H1 (cell line): ENCODE measurements around the gene ZNF333. TPM values are rescaled to one million over a fixed set of nuclear protein-coding genes. Genes with fewer than 3 reads are reported as not detected.

Source experiments
- CTCF ChIA-PET: fragments of 300-600 bp; sonication (Branson Sonifier 250); formaldehyde crosslinking; loops from one replicate; lab custom pipeline; 2021; ENCODE audit not compliant: partially characterized antibody; lab: Charles Lee
- POLR2A ChIA-PET: fragments of 300-600 bp; sonication (Branson Sonifier 250); formaldehyde crosslinking; loops from one replicate; lab custom pipeline; 2021; ENCODE audit warnings: inconsistent platforms; ENCODE audit not compliant: partially characterized antibody; lab: Charles Lee
- DNase-seq, 2 experiments: peaks; one replicate each; pipeline versions ENCODE4 v3.0.0 to v3.0.0-alpha.2; 2010 to 2022; ENCODE audit warnings: low spot score in 2 of 2, low read depth in 1 of 2, mixed read lengths in 1 of 2
- FAIRE-seq: peaks from 2 replicates; lab custom pipeline; 2011; peaks lifted over from hg19 to GRCh38; lab: Jason Lieb, UNC
- H2AFZ ChIP-seq: 2 replicates; pipeline ENCODE4 v1.8.1; 2012; ENCODE audit warnings: low read length, inconsistent platforms
- H2AK5ac ChIP-seq: 2 replicates; pipeline ENCODE4 v1.6.1; 2013; ENCODE audit warnings: low read depth, low read length
- H2BK120ac ChIP-seq: replicated peaks from 2 replicates; pipeline ENCODE3; 2013; ENCODE audit warnings: low read depth, low read length, inconsistent platforms
- H2BK12ac ChIP-seq: 2 replicates; pipeline ENCODE4 v1.6.1; 2013; ENCODE audit warnings: low read depth, low read length
- H2BK15ac ChIP-seq: 2 replicates; pipeline ENCODE4 v1.6.1; 2013; ENCODE audit warnings: low read length
- H2BK20ac ChIP-seq: 2 replicates; pipeline ENCODE4 v1.6.1; 2013; ENCODE audit warnings: low read length
- H2BK5ac ChIP-seq: 2 replicates; pipeline ENCODE4 v1.6.1; 2013; ENCODE audit warnings: low read depth, low read length
- H3K14ac ChIP-seq: 2 replicates; pipeline ENCODE4 v1.6.1; 2013; ENCODE audit warnings: inconsistent platforms; ENCODE audit not compliant: insufficient read length
- H3K18ac ChIP-seq: 2 replicates; pipeline ENCODE4 v1.6.1; 2013; ENCODE audit warnings: low read length; ENCODE audit errors: extremely low read depth
- H3K23ac ChIP-seq: 2 replicates; pipeline ENCODE4 v1.6.1; 2013; ENCODE audit warnings: inconsistent platforms; ENCODE audit not compliant: insufficient read length
- H3K23me2 ChIP-seq: 2 replicates; pipeline ENCODE4 v1.6.1; 2013; ENCODE audit warnings: low read depth, low read length
- H3K27ac ChIP-seq: 2 replicates; pipeline ENCODE4 v1.6.1; 2011; ENCODE audit warnings: low read depth, low read length, inconsistent platforms
- H3K27me3 ChIP-seq, 4 experiments: replicated peaks in 1 of 4; 1 replicate in 1 of 4; 2 replicates in 3 of 4; pipeline versions ENCODE4 v1.6.1 to v1.8.1; 2011 to 2013; ENCODE audit warnings: low read length in 3 of 4, mild to moderate bottlenecking in 3 of 4, inconsistent platforms in 2 of 4, mixed read lengths in 2 of 4, moderate library complexity in 1 of 4; ENCODE audit not compliant: control insufficient read depth in 3 of 4, insufficient read depth in 3 of 4; ENCODE audit errors: extremely low read depth in 1 of 4
- H3K36me3 ChIP-seq, 4 experiments: 2 replicates each; pipeline versions ENCODE4 v1.6.1 to v1.8.1; 2011 to 2013; ENCODE audit warnings: mild to moderate bottlenecking in 4 of 4, low read length in 3 of 4, moderate library complexity in 2 of 4, control low read depth in 1 of 4, inconsistent platforms in 1 of 4; ENCODE audit not compliant: insufficient read depth in 4 of 4, control insufficient read depth in 2 of 4
- H3K4ac ChIP-seq: replicated peaks from 2 replicates; pipeline ENCODE3; 2013; ENCODE audit warnings: low read length, low read depth, mixed read lengths, inconsistent platforms; ENCODE audit not compliant: insufficient read length
- H3K4me1 ChIP-seq, 4 experiments: replicated peaks in 1 of 4; 1 replicate in 1 of 4; 2 replicates in 3 of 4; pipeline versions ENCODE4 v1.6.1 to v1.8.1; 2011 to 2013; ENCODE audit warnings: low read length in 3 of 4, inconsistent platforms in 2 of 4, mixed read lengths in 1 of 4; ENCODE audit not compliant: insufficient read depth in 4 of 4, control insufficient read depth in 3 of 4
- H3K4me2 ChIP-seq, 2 experiments: 2 replicates each; pipeline versions ENCODE4 v1.6.1 to v1.8.1; 2011 to 2013; ENCODE audit warnings: low read depth in 2 of 2, low read length in 2 of 2, control low read depth in 1 of 2, inconsistent platforms in 1 of 2, mild to moderate bottlenecking in 1 of 2; ENCODE audit not compliant: insufficient read depth in 1 of 2
- H3K4me3 ChIP-seq, 4 experiments: fragments of 200-600, 300-600 bp in 1 of 4; sonication (generic), shearing (Covaris generic), sonication (Bioruptor Twin) in 1 of 4; 2 replicates each; pipeline versions ENCODE4 v1.5.1 to v1.8.1; 2011 to 2016; ENCODE audit warnings: low read length in 4 of 4, low read depth in 3 of 4, control low read depth in 2 of 4, inconsistent platforms in 2 of 4, mild to moderate bottlenecking in 2 of 4, mixed read lengths in 1 of 4, moderate library complexity in 1 of 4; ENCODE audit not compliant: insufficient read depth in 2 of 4; ENCODE audit errors: extremely low read depth in 1 of 4
- H3K56ac ChIP-seq: replicated peaks from 2 replicates; pipeline ENCODE3; 2013; ENCODE audit warnings: low read depth, mild to moderate bottlenecking, mixed read lengths, low read length, inconsistent platforms; ENCODE audit not compliant: insufficient read length
- H3K79me1 ChIP-seq: 2 replicates; pipeline ENCODE4 v1.6.1; 2013; ENCODE audit warnings: low read depth, low read length, control low read depth
- H3K79me2 ChIP-seq, 2 experiments: 2 replicates each; pipeline versions ENCODE4 v1.6.1 to v1.8.1; 2012 to 2013; ENCODE audit warnings: low read length in 2 of 2, mild to moderate bottlenecking in 2 of 2, inconsistent platforms in 1 of 2; ENCODE audit not compliant: insufficient read depth in 2 of 2, control insufficient read depth in 1 of 2
- H3K9ac ChIP-seq, 4 experiments: replicated peaks in 1 of 4; 1 replicate in 1 of 4; 2 replicates in 3 of 4; pipeline versions ENCODE4 v1.6.1 to v1.8.1; 2011 to 2013; ENCODE audit warnings: low read depth in 3 of 4, low read length in 3 of 4, control low read depth in 2 of 4, mild to moderate bottlenecking in 2 of 4, moderate library complexity in 2 of 4, inconsistent platforms in 1 of 4; ENCODE audit errors: extremely low read depth in 1 of 4
- H3K9me3 ChIP-seq, 2 experiments: 2 replicates each; pipeline versions ENCODE4 v1.6.1 to v1.8.1; 2012 to 2013; ENCODE audit warnings: mild to moderate bottlenecking in 2 of 2, moderate library complexity in 2 of 2, control low read depth in 1 of 2, inconsistent platforms in 1 of 2, low read depth in 1 of 2, low read length in 1 of 2, mixed read lengths in 1 of 2; ENCODE audit not compliant: insufficient read depth in 2 of 2
- H4K20me1 ChIP-seq, 2 experiments: replicated peaks in 1 of 2; 2 replicates each; pipeline versions ENCODE3 to v1.8.1; 2011 to 2013; ENCODE audit warnings: inconsistent platforms in 2 of 2, low read length in 2 of 2, mild to moderate bottlenecking in 1 of 2; ENCODE audit not compliant: insufficient read depth in 2 of 2, control insufficient read depth in 1 of 2
- H4K5ac ChIP-seq: 2 replicates; pipeline ENCODE4 v1.6.1; 2013; ENCODE audit warnings: low read length, low read depth, mixed read lengths, inconsistent platforms; ENCODE audit not compliant: insufficient read length
- H4K8ac ChIP-seq: 2 replicates; pipeline ENCODE4 v1.8.0; 2013; ENCODE audit warnings: mild to moderate bottlenecking, moderate library complexity, low read length, inconsistent platforms; ENCODE audit not compliant: insufficient read depth; ENCODE audit errors: extremely low read depth
- H4K91ac ChIP-seq: replicated peaks from 2 replicates; pipeline ENCODE3; 2013; ENCODE audit warnings: low read length, mixed read lengths, inconsistent platforms; ENCODE audit not compliant: insufficient read length
- BCL11A ChIP-seq, 2 experiments: IDR thresholded peaks; one replicate each; pipeline ENCODE4 v1.6.1; 2011; ENCODE audit warnings: low read depth in 2 of 2, low read length in 2 of 2, mild to moderate bottlenecking in 2 of 2
- CBX8 ChIP-seq: fragments of 300-800, 300-1000 bp; sonication (generic); IDR thresholded peaks from 2 replicates; pipeline ENCODE4 v1.7.1; 2016; ENCODE audit warnings: low read depth, low read length, borderline replicate concordance
- CREB1 ChIP-seq: IDR thresholded peaks from 2 replicates; pipeline ENCODE4 v1.6.1; 2012; ENCODE audit warnings: inconsistent platforms
- JUND ChIP-seq: IDR thresholded peaks from 2 replicates; pipeline ENCODE4 v1.6.1; 2011; ENCODE audit warnings: mild to moderate bottlenecking, improper control_type of control experiment, low read length
- NRF1 ChIP-seq: IDR thresholded peaks from 2 replicates; pipeline ENCODE4 v1.6.1; 2011; ENCODE audit warnings: mild to moderate bottlenecking, low read depth, low read length, improper control_type of control experiment
- ZNF274 ChIP-seq: IDR thresholded peaks from 2 replicates; pipeline ENCODE4 v1.7.0; 2012; ENCODE audit warnings: low read length, borderline replicate concordance; ENCODE audit errors: extremely low read depth
- WGBS, 2 experiments: shearing (Covaris generic) in 1 of 2; methylation state at CpG; one replicate each; pipeline versions ENCODE4 v1.1.6 to v1.1.7; 2013 to 2015; ENCODE audit warnings: low lambda C conversion rate in 2 of 2, mixed read lengths in 2 of 2, inconsistent platforms in 1 of 2, low coverage in 1 of 2, missing lambda C conversion rate in 1 of 2; ENCODE audit not compliant: insufficient replicate concordance in 2 of 2, insufficient coverage in 1 of 2, insufficient read length in 1 of 2; ENCODE audit errors: extremely low coverage in 1 of 2, missing lambda C conversion rate in 1 of 2; 5-methylcytosine and 5-hydroxymethylcytosine counted together
- polyA plus RNA-seq, 7 experiments: library from polyadenylated mRNA; depleted of rRNA in 3 of 7; stranded (reverse) in 5 of 7; unstranded in 2 of 7; fragments of >200 nt in 5 of 7; fragments of 200-250 nt in 2 of 7; gene quantifications; 1 replicate in 5 of 7; 2 replicates in 1 of 7; 4 replicates in 1 of 7; pipeline versions ENCODE4 v1.2.1 to v1.2.3, GENCODE V29; 2011 to 2013; ENCODE audit warnings: missing spikeins in 2 of 7, mixed read lengths in 2 of 7
- total RNA-seq: library from RNA; stranded (reverse); fragmentation: NEBNext Ultra II Directional; extraction: Animal tissue kit (Norgen Biotek cat#: 25700); gene quantifications from 2 replicates; pipeline ENCODE4 v1.2.1, GENCODE V29; 2021

The ZNF333 gene
- total and polyA plus RNA-seq, 2 of the 8 experiments (the other 6 are each of a cell fraction or from before 2014, with no cell fraction given) = 7.3 to 8.4 TPM

GRCh38 chr19:14718522-14719116, 28.8 kb downstream of the ZNF333 start:
- Histone ChIP-seq H3K23me2 (no peaks in the 10 kb centered on the region), H3K4me2 (no peak overlapping the region), H4K91ac (no peak overlapping the region), H2AFZ (no peak overlapping the region), H3K4me3 (no peak overlapping the region), H2BK5ac (no peak overlapping the region), H3K36me3 (peaks cover 4 to 39% (median 25%) of the 10 kb centered on the region in 4 experiments; a peak in 6 of 8 replicates), H3K23ac (no peak overlapping the region), H2AK5ac (no peak overlapping the region), H3K27ac (no peak overlapping the region), H4K8ac (no peak overlapping the region), H3K9ac (no peak overlapping the region), H3K9me3 (peaks cover 66 to 77% of the 10 kb centered on the region in 2 experiments), H3K4me1 (no peaks in the 10 kb centered on the region), H3K4ac (no peak overlapping the region), H3K56ac (no peak overlapping the region), H2BK12ac (no peak overlapping the region), H4K20me1 (no peaks in the 10 kb centered on the region), H2BK20ac (no peak overlapping the region), H3K27me3 (no peaks in the 10 kb centered on the region; a peak in 2 of 7 replicates), H2BK15ac (no peak overlapping the region), H4K5ac (no peak overlapping the region), H3K79me2 (no peaks in the 10 kb centered on the region), H2BK120ac (no peak overlapping the region), H3K14ac (no peak overlapping the region), H3K18ac (no peak overlapping the region), H3K79me1 (no peaks in the 10 kb centered on the region)
- FAIRE-seq (no peak), DNase-seq (no peak)
- POLR2A ChIA-PET = no interaction called here
- no peak for TF ChIP-seq JUND
- no peak for TF ChIP-seq NRF1
- TF ChIP-seq CREB1 = no peak
- no peak for TF ChIP-seq BCL11A (IDR thresholded peaks at IDR 0.05; ENCODE audit: low read depth in 2 of 2, low read length in 2 of 2)
- no peak for TF ChIP-seq CBX8
- peak; percentile 89 for TF ChIP-seq ZNF274
- CTCF ChIA-PET = no interaction called here
- 82% methylated on average over 18 of the region's 18 CpGs; no CpG with 5 or more reads in 1 of the 2 experiments for WGBS, 2 experiments
